ENCODE data around the gene KPNA4.

The KPNA4 gene

GRCh38 chr3:160449636-160450598 lies 115.5 kb downstream of the KPNA4 start, which contains the start of gene TRIM59:
Gene TRIM59 (minus strand): TSS chr3:160449786. CDS start chr3:160439183, 10,603 bp downstream.
- peak; percentile 94 for DNase-seq (ENCODE audit: low spot score)

- DNase-seq (ENCODE audit: low spot score), result no peak
Measured at GRCh38 chr3:160448845-160449635, 116.3 kb downstream of the KPNA4 start.

- no peak for DNase-seq (ENCODE audit: low spot score)
Measured at GRCh38 chr3:160447544-160447943, 117.8 kb downstream of the KPNA4 start.

- no peak for DNase-seq (ENCODE audit: low spot score)
Measured at GRCh38 chr3:160446522-160447056, 118.8 kb downstream of the KPNA4 start.

- no peak for DNase-seq (ENCODE audit: low spot score)
Measured at GRCh38 chr3:160445854-160446253, 119.5 kb downstream of the KPNA4 start.

Data from left forelimb (tissue), 1 donor.